Stimulated activated CD8-positive, alpha-beta memory T cell treated with anti-CD3 and anti-CD28 coated beads, Interleukin-12 subunit alpha, Interleukin-12 subunit beta, amount 100 ng/mL, for 4 hours (primary cell): Measurements from ENCODE around the gene UTS2R.

Experiments used
- DNase-seq: peaks from one replicate; pipeline ENCODE4 v3.0.0-alpha.2; 2020; ENCODE audit warnings: low read depth

Gene UTS2R

DNA sequence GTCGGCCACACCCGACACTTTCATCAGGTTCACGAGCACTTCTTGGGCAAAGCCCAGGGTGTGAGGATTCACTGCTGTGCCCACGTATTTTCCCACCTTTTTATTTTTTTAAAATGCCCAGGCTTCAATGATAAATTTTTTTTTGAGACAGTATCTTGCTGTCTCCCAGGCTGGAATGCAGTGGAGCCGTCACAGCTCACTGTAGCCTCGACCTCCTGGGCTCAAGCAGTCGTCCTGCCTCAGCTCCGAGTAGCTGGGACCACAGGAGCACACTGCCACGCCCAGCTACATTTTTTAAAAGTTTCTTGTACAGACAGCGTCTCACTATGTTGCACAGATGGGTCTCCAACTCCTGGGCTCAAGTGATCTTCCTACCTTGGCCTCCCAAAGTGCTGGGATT, 17.8 kb downstream of the UTS2R start:
- no peak for DNase-seq

GRCh38 chr17:82390015-82390859, 18.7 kb downstream of the UTS2R start:
- DNase-seq = no peak

DNA sequence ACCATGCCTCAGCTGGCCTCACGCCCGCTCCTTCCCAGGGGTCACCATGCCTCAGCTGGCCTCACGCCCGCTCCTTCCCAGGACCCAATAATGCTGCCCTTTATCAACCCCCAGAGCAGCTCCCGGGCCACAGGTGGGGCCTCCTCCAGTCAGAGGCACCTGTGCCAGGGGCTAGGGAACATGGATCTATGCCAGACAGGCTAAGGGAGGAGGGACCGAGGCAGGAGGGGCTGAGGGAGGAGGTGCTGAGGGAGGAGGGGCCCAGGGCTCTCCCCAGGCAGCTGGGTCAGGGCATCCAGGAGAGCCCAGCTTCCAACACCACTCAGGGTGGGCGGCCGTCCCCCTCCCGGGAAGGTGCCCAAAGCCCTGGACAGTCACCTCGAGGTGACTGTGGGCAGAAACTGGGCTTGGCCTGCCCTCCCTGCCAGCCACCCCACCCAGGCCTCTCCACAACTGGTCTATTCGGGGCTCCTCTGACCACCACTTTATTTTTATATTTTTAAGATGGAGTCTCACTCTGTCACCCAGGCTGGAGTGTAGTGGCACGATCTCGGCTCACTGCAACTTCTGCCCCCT, 19.4 kb downstream of the UTS2R start:
- no peak for DNase-seq

DNA sequence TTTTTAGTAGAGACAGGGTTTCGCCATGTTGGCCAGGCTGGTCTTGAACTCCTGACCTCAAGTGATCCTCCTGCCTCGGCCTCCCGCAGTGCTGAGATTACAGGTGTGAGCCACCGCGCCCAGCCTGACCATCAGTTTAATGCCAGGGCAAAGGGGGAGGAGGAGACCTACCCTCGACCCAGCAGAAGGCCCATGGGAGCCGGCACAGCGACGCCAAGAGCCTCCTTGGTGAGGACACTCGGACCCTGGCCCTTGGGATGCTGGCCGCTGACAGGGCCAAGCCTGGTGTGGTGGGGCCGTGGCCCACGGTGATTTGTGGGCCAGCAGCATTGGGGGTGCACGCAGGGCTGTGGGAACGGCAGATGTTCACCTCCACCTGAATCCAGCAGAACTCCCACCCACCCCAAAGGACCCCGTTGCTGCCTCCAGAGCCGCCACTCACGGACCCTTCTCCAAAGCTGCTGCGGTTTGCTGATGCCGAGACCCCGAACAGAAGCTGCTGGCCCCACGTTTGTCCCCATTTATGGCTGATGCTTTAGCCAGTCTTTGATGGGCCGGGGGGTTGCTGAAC, 20.0 kb downstream of the UTS2R start:
- no peak for DNase-seq

DNA sequence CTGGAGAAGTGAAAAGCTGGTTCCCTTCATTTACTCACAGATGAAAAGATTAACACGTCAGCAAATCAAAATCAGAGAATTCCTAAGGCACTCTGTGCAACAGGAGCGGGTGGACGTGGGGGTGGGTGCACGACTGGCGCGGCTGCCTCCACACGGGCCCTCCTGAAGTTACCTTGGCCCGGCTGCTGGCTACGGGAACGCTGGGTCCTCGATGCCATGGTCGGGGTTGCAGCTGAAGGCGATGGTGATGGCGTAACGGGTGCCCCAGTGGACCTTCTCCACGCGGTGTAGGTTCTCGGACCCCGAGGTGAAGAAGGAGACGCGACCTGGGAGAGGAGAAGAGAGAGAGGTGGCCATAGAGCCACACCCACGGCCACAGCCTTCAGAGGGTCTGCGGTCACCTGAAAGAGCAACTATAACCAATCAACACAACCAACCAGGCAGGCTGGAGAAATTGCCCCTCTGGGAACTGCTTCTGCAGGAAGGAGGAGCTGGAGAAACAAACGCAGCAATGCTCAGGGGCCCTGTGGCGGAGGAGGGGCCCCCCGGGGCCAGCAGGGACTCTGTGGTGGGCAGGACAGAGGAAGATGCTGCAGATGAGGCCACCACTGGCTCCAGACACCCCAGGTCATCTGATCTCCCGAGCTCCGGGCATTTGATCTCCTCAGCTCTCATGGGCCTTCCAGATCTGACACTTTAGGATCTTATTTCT, 20.8 kb downstream of the UTS2R start:
- no peak for DNase-seq

- DNase-seq = no peak
These were observed 21.4 kb downstream of the UTS2R start for GRCh38 chr17:82392941-82393340.

DNA sequence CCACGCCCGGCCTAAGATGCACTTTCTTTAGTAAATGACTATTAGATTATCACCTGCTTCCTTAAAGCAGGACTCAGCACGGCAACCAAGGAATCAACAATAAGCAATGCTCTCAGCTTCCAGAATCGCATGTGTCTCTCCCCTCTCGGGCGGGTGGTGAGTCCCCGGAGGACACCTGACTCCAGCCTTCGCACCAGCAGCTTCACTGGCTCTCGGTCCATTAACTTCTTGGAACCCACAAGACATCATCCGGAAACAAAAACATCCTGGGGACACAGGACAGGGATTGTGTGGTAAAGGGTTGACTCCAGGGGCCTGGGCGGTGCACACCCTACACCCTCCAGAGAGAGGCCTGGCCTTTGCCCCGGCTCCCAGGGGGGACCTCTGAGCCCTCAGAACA, 22.7 kb downstream of the UTS2R start:
- no peak for DNase-seq

- no peak for DNase-seq
These were observed 25.3 kb downstream of the UTS2R start for GRCh38 chr17:82396601-82397435.

GRCh38 chr17:82397449-82398335, 26.1 kb downstream of the UTS2R start:
- DNase-seq = no peak

DNA sequence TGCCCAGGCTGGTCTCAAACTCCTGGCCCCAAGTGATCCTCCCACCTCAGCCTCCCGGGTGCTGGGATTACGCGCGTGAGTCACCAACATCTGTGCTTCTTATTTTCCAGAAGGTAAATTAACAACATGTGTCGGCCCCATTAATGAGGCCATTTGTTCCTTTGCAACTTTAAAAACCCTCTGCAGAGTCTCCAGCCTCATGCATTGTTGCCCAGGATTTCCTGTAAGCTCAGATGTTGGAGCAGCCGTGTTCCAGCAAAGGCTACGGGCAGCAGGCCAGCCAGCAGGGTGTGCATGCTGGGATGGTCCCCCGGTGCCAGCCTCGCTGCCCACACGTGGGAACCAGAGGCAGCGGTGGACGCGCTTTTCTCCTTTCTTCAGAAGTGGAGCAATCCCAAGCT, 27.5 kb downstream of the UTS2R start:
- no peak for DNase-seq

DNA sequence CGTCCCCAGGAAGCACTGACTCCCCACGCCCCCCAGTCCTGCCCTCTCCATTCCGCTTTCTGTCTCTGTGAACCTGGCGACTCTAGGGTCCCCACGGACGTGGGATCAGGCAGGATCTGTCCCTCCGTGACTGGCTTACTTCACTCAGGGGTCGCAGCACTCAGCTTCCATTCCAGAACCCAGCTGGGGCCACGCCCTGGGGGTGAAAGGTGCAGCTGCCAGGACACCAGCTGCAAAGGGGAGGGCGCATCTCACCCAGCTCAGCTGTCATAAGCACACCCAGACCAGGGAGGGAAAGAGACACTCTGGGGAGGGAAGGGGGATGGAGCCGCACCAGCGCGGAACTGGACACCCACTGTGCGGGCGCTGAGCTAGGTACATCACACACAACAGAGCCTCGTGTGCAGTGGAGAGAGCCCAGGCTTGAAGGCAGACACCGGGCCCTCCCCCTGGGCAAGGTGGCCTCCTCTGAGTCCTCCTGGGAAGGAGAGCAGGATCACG, 28.1 kb downstream of the UTS2R start:
- no peak for DNase-seq

DNA sequence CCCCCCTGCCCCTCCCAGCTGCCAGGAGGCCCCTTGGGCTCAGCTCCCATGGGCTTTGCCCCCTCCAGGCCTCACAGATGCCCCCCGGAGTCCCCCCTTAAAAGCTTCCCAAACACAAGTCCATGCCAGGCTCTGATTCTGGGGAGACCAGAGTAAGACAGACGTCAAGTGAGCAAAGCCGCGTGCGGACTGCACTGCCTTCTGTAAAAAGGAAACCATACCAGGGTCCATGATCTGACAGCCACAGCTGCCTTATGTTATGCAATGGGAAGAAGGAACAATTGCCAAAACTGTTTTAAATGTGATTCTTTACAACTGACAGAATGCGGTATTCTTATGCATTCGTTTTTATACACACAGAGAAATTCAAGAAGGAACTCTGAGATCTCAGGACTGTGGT, 28.6 kb downstream of the UTS2R start:
- no peak for DNase-seq

- peak; percentile 27 for DNase-seq
These were observed 29.3 kb downstream of the UTS2R start for GRCh38 chr17:82400830-82401229.

- DNase-seq = no peak
These were observed 31.3 kb downstream of the UTS2R start for GRCh38 chr17:82402865-82403264.

GRCh38 chr17:82403662-82404660, 32.4 kb downstream of the UTS2R start:
- no peak for DNase-seq

DNA sequence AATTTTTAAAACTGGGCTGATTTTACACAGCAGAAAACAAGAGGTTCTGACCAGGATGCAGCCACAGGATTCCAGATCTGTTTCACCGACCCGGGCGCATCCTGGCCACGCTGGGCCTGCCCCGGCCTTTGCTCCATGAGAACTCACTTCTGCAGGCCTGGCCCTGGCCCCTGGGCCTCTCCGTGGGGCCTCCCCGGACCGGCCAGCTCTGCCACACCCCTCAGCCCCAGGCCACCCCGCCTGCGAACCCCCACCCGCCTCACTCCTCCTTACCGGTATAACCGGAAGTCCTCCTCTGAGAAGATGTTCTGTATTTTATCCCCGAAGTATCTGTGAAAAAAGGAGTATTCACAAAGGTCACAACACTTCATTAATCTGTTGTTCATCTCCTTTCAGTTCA, 33.5 kb downstream of the UTS2R start:
- no peak for DNase-seq

DNA sequence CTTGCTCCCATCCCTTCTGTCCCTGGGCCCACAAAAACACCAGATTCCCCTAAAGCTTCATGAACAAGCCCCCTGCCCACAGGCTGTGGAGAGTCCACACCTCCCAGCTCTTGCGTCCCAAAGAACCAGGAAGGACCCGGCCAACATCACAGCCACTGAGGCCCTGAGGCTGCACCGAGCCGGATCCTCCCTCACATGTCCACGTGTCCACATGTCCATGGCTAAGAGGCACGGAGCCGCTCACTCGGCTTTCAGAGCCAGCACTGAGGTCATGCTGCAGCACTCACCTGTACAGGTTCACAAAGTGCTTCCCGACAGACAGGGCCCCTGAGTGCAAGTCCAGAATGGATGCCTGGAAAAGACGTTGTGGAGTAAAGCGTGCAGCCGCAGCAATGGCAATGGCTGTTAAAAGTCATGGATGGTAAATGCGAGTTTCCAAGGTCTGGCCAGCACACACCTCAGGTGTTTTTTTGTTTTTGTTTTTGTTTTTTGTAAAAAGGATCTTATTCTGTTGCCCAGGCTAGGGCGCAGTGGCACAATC, 34.6 kb downstream of the UTS2R start:
- DNase-seq = no peak

GRCh38 chr17:82407255-82407654, 35.7 kb downstream of the UTS2R start:
- no peak for DNase-seq

GRCh38 chr17:82408288-82408937, 36.8 kb downstream of the UTS2R start:
- no peak for DNase-seq
